NCI-H2196 treated with DMSO at 0.1 percent for 48 hours (cell line): ENCODE data around the gene MBIP.
A peak's percentile ranks its signal among the peaks of the same experiment; 100 is the strongest.
"Not testable (repeated sequence)": the region's sequence is repeated elsewhere in the genome, so short reads cannot be mapped to it uniquely, and the experiment has no call there.

Source experiments
- DNase-seq: peaks from one replicate; lab custom pipeline; 2025; ENCODE audit not compliant: unreplicated experiment; lab: John Stamatoyannopoulos, UW

Gene MBIP

GRCh38 chr14:36320200-36320896, at the start of gene MBIP:
Gene MBIP, minus strand, starts transcription at chr14:36320637. Its CDS starts 49 bp downstream, at chr14:36320588.
- DNase-seq: peak; percentile 85

- no peak for DNase-seq
These were observed 47.7 kb upstream of the MBIP start for GRCh38 chr14:36367985-36368774.

GRCh38 chr14:36365766-36366165, 45.3 kb upstream of the MBIP start:
- DNase-seq: no peak

- DNase-seq: no peak
These were observed 43.3 kb upstream of the MBIP start for GRCh38 chr14:36363704-36364103.

GRCh38 chr14:36362648-36363047, 42.2 kb upstream of the MBIP start:
- no peak for DNase-seq

- no peak for DNase-seq
These were observed 40.9 kb upstream of the MBIP start for GRCh38 chr14:36361210-36361853.

GRCh38 chr14:36356862-36357261, 36.4 kb upstream of the MBIP start:
- DNase-seq: no peak

- DNase-seq: peak; percentile 60
These were observed 25.6 kb upstream of the MBIP start for GRCh38 chr14:36346052-36346451.

- no peak for DNase-seq
These were observed 23.8 kb upstream of the MBIP start for GRCh38 chr14:36344211-36344610.

- DNase-seq: not testable (repeated sequence)
These were observed 21.4 kb upstream of the MBIP start for GRCh38 chr14:36341811-36342210.

GRCh38 chr14:36340276-36340890, 19.9 kb upstream of the MBIP start:
- DNase-seq: no peak

GRCh38 chr14:36339816-36340215, 19.4 kb upstream of the MBIP start:
- DNase-seq: no peak

GRCh38 chr14:36333119-36333518, 12.7 kb upstream of the MBIP start:
- no peak for DNase-seq

GRCh38 chr14:36327573-36327972, 7.1 kb upstream of the MBIP start:
- not testable (repeated sequence) for DNase-seq

GRCh38 chr14:36325853-36326252, 5.4 kb upstream of the MBIP start:
- DNase-seq: no peak

- no peak for DNase-seq
These were observed 4.5 kb upstream of the MBIP start for GRCh38 chr14:36324897-36325296.

- no peak for DNase-seq
These were observed 502 bp upstream of the MBIP start for GRCh38 chr14:36320897-36321381.

- no peak for DNase-seq
These were observed 588 bp downstream of the MBIP start for GRCh38 chr14:36319899-36320199.

- no peak for DNase-seq
These were observed 2.8 kb downstream of the MBIP start for GRCh38 chr14:36317650-36318049.

- DNase-seq: no peak
These were observed 4.3 kb downstream of the MBIP start for GRCh38 chr14:36316131-36316530.

- no peak for DNase-seq
These were observed 5.1 kb downstream of the MBIP start for GRCh38 chr14:36315159-36315853.
